ENCODE data around the gene GPLD1. TPM values are rescaled to one million over a fixed set of nuclear protein-coding genes. Genes with fewer than 3 reads are reported as not detected.
"Not testable (repeated sequence)": the region's sequence is repeated elsewhere in the genome, so short reads cannot be mapped to it uniquely, and the experiment has no call there.

GPLD1 gene
- total RNA-seq, 1 donor from 2014 or later, result 0.48 TPM

DNA sequence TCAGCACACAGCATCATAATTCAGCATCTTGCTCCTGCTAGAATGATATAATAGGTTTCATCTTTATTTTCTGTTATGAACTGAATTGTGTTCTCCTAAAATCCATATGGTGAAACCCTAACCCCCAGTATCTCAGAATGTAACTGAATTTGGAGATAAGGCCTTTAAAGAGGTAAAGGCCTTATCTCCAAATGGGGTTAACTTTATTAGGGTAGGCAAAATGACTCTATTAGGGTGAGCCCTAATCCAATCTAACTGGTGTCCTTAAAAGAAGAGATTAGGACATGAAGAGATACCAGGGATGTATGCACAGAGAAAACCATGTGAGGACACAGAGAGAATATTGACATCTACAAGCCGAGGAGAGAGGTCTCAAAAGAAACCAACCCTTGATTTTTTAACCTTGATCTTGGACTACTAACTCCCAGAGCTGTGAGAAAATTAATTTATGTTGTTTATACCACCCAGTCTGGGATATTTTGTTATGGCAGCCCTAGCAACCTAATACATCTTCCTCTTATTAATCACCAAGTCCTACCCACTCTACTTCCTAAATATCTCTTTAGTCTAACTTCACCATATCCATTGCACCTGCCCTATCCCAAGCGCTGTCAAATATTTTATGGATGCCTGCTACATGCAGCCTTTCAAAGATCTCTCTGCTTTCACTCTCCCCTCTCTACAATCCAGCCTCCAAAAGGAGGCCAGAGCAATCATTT is 95.2 kb downstream of the GPLD1 start:
- Mint-ChIP-seq H3K27me3 (ENCODE audit: low read depth) (peaks cover 13% of the 10 kb centered on the region), H3K4me1 (ENCODE audit: low read depth) (peaks cover 1% of the 10 kb centered on the region), H3K27ac (no peak overlapping the region), H3K36me3 (ENCODE audit: low read depth) (no peaks in the 10 kb centered on the region), H3K4me3 (ENCODE audit: low read depth) (no peak overlapping the region), H3K9me3 (no peaks in the 10 kb centered on the region)
- intact Hi-C loops (cut with micrococcal nuclease), result no loop called here
- DNase-seq (ENCODE audit: low spot score), result no peak

DNA sequence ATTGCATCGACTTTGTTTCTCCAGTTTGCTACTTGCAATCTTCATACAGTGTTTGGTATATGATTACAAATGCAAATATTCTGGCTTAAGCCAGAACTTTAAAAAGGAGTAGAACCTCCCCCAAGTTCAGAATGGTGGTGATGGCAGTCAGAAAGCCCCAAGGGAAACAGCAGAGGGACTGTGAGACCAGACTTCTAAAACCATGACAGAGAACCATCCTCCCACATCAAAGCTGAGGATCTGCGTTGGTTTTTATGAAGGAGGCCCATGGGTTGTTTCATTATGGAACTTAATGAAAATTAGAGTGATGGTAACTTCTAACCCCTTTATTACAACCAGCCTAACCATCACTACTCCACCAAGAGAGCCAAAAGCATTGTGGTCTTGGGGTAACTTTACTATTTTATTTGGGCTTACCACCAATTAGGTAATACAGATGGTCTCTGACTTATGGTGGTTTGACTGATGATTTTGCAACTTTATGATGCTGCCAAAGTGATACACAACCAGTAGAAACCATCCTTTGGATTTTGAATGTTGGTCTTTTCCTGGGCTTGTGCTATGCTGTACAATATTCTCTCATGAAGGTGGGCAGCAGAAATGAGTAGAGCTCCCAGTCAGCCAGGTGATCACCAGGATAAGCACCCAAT is 97.5 kb downstream of the GPLD1 start:
- Mint-ChIP-seq H3K27ac (no peak overlapping the region), H3K36me3 (ENCODE audit: low read depth) (no peaks in the 10 kb centered on the region), H3K9me3 (no peaks in the 10 kb centered on the region), H3K4me1 (ENCODE audit: low read depth) (peaks cover 1% of the 10 kb centered on the region), H3K4me3 (ENCODE audit: low read depth) (no peak overlapping the region), H3K27me3 (ENCODE audit: low read depth) (peaks cover 6% of the 10 kb centered on the region)
- DNase-seq (ENCODE audit: low spot score), result no peak
- intact Hi-C loops (cut with micrococcal nuclease), result no loop called here

DNA sequence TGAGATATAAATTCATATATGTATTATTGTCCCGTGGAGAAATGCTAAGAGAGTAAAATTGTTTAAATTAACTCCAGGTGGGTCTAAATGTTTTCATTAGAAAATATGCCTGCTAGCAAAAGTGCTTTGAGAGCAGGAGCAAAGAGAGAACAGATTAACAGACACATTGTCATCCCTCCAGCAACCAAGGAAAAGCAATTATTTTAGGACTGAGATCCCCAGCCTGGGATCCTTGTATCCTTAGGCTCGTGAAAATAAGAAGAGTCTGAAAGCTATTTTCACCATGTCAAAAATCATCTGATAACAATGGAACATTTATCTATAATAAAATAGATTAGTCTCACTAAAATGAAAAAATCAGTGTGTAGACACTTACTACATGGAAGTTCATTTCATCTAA is 98.2 kb downstream of the GPLD1 start:
- Mint-ChIP-seq H3K27ac (no peak overlapping the region), H3K36me3 (ENCODE audit: low read depth) (no peaks in the 10 kb centered on the region), H3K4me3 (ENCODE audit: low read depth) (no peak overlapping the region), H3K9me3 (no peaks in the 10 kb centered on the region), H3K27me3 (ENCODE audit: low read depth) (peaks cover 2% of the 10 kb centered on the region), H3K4me1 (ENCODE audit: low read depth) (peaks cover 1% of the 10 kb centered on the region)
- intact Hi-C loops (cut with micrococcal nuclease), result no loop called here
- DNase-seq (ENCODE audit: low spot score), result no peak

DNA sequence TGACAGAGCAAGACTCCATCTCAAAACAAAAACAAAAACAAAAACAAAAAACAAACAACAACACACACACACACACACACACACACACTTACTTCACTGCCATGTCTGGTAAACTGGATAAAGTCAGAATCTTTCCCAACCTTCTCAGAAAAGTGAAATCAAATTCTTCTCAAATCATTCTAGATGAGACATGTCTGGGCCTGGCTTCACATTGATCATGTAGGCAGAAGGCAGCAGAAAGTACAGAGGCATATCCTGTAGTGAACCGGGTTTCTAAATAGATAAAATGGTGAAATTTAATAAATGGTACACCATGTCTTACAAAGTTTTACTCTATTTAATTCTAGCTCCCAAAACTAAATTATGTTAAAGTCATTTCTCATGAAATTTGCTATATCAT is 101.6 kb downstream of the GPLD1 start:
- DNase-seq (ENCODE audit: low spot score), result no peak
- Mint-ChIP-seq H3K4me1 (ENCODE audit: low read depth) (peaks cover 1% of the 10 kb centered on the region), H3K9me3 (no peaks in the 10 kb centered on the region), H3K27me3 (ENCODE audit: low read depth) (peaks cover 5% of the 10 kb centered on the region), H3K36me3 (ENCODE audit: low read depth) (no peaks in the 10 kb centered on the region), H3K4me3 (ENCODE audit: low read depth) (no peak overlapping the region), H3K27ac (no peak overlapping the region)
- intact Hi-C loops (cut with micrococcal nuclease), result no loop called here

DNA sequence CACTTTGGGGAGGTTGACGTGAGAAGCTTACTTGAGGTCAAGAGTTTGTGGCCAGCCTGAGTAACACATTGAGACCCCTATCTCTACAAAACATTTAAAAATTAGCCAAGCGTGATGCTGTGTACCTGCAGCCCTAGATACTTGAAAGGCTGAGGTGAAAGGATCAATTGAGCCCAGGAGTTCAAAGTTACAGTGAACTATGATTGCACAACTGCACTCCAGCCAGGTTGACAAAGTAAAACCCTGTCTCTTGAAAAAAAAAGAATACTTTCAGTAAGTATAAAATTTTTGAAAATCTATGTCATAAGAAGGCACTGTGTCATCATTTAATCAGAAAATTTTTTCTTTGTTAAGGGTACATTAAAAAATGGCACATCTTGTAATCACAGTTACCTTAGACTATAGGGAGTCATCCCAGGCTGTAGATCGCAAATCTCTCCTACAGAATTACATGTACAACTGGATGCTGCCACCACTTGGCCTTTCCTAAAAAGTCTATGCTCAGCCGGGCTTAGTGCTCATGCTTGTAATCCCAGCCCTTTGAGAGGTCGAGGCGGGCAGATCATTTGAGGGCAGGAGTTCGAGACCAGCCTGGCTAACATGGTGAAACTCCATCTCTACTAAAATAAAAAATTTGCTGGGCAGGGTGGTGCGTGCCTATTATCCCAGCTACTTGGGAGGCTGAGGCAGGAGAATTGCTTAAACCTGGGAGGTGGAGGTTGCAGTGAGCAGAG is 103.7 kb downstream of the GPLD1 start:
- H3K4me1 Mint-ChIP-seq (ENCODE audit: low read depth), result no peaks in the 10 kb centered on the region
- no peak for DNase-seq (ENCODE audit: low spot score)
- no peak overlapping the region for H3K27ac Mint-ChIP-seq
- peaks cover 7% of the 10 kb centered on the region for H3K27me3 Mint-ChIP-seq (ENCODE audit: low read depth)
- H3K36me3 Mint-ChIP-seq (ENCODE audit: low read depth), result no peaks in the 10 kb centered on the region
- H3K4me3 Mint-ChIP-seq (ENCODE audit: low read depth), result no peak overlapping the region
- H3K9me3 Mint-ChIP-seq, result no peaks in the 10 kb centered on the region
- intact Hi-C loops (cut with micrococcal nuclease), result no loop called here

DNA sequence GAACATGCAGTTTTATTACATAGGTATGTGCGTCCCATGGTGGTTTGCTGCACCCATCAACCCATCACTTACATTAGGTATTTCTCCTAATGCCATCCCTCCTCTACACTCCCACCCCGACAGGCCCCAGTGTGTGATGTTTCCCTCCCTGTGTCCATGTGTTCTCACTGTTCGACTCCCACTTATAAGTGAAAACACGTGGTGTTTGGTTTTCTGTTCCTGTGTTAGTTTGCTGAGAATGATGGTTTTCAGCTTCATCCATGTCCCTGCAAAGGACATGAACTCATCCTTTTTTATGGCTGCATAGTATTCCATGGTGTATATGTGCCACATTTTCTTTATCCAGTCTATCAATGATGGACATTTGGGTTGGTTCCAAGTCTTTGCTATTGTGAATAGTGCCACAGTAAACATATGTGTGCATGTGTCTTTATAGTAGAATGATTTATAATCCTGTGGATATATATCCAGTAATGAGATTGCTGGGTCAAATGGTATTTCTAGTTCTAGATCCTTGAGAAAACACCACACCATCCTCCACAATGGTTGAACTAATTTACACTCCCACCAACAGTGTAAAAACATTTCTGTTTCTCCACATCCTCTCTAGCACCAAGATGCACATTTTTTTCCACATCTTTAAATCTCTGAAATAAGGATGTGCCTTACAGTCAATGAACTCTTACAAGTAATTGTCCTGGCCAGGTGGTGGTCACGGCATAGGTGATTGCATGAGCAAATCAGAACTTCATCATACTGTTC is 104.8 kb downstream of the GPLD1 start:
- H3K27me3 Mint-ChIP-seq (ENCODE audit: low read depth); H3K4me3 Mint-ChIP-seq (ENCODE audit: low read depth); H3K36me3 Mint-ChIP-seq (ENCODE audit: low read depth); intact Hi-C loops (cut with micrococcal nuclease); H3K9me3 Mint-ChIP-seq; DNase-seq (ENCODE audit: low spot score); H3K27ac Mint-ChIP-seq; H3K4me1 Mint-ChIP-seq (ENCODE audit: low read depth): not testable (repeated sequence)

DNA sequence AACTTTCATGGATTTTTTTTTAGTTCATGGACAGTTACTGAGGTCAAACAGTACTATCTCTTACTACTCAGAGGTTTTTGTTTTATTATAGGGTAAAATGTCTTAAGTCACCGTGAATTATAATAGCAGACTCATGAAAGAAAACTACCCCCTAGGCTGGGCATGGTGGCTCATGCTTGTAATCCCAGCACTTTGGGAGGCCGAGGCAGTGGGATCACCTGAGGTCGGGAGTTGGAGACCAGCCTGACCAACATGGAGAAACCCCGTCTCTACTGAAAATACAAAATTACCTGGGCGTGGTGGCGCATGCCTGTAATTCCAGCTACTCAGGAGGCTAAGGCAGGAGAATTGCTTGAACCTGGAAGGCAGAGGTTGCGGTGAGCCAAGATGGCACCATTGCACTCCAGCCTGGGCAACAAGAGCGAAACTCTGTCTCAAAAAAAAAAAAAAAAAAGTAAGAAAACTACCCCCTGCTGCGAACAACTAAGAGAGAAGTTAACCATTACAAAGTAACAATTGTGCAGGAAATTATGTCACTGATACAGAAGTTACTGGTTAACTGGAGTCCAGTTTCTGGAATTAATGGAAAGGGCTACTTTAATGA is 106.4 kb downstream of the GPLD1 start:
- H3K27me3 Mint-ChIP-seq (ENCODE audit: low read depth), result peaks cover 10% of the 10 kb centered on the region
- H3K4me3 Mint-ChIP-seq (ENCODE audit: low read depth); DNase-seq (ENCODE audit: low spot score); H3K4me1 Mint-ChIP-seq (ENCODE audit: low read depth); H3K36me3 Mint-ChIP-seq (ENCODE audit: low read depth); intact Hi-C loops (cut with micrococcal nuclease); H3K9me3 Mint-ChIP-seq; H3K27ac Mint-ChIP-seq: not testable (repeated sequence)

DNA sequence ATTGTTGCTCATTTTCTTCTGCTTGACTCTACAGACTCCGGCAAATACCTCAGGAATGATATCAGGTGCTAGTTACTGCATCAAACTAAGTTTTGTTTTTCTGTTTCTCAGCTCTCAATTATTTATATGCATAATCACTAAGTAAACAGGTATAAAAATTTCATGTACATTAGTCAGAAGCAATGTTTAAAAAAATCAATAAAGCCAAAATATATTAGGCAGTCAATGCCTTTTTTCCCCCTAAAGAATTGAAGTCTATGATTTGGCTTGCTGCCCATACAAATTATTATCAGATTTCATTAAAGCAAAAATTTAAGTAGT is 107.2 kb downstream of the GPLD1 start:
- Mint-ChIP-seq H3K9me3 (no peaks in the 10 kb centered on the region), H3K36me3 (ENCODE audit: low read depth) (no peaks in the 10 kb centered on the region), H3K27me3 (ENCODE audit: low read depth) (peaks cover 8% of the 10 kb centered on the region), H3K4me1 (ENCODE audit: low read depth) (no peaks in the 10 kb centered on the region), H3K27ac (no peak overlapping the region), H3K4me3 (ENCODE audit: low read depth) (no peak overlapping the region)
- intact Hi-C loops (cut with micrococcal nuclease), result no loop called here
- no peak for DNase-seq (ENCODE audit: low spot score)

DNA sequence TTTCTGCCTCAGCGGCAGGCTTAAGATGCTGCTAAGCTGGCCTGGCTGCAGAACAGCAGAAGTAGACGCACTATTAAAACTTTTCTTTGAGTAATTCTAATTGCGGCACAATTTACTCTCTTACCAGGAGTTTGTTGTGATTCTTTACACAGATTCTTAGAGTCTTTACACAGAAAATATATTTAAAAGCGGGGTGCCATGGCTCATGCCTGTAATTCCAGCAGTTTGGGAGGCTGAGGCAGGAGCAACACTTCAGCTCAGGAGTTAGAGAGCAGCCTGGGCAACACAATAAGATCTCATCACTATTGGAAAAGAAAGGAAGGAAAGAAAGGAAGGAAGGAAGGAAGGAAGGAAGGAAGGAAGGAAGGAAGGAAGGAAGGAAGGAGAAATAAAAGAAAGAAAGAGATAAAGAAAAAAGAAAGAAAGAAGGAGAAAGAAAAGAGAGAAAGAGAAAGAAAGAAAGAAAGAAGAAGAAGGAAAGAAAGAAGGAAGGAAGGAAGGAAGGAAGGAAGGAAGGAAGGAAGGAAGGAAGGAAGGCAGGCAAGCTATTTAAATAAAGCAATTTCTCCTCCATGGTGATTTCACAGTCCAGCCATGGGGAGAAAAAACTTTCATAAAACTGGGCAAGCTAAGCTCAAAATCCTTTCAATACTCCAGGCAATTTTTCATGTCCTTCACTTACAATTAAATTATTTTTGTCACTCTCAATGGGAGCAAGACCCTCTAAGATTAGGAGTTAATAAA is 107.7 kb downstream of the GPLD1 start:
- intact Hi-C loops (cut with micrococcal nuclease), result no loop called here
- H3K4me3 Mint-ChIP-seq (ENCODE audit: low read depth), result no peak overlapping the region
- H3K27me3 Mint-ChIP-seq (ENCODE audit: low read depth), result peaks cover 10% of the 10 kb centered on the region
- DNase-seq (ENCODE audit: low spot score), result no peak
- H3K27ac Mint-ChIP-seq, result no peak overlapping the region
- H3K9me3 Mint-ChIP-seq, result no peaks in the 10 kb centered on the region
- H3K36me3 Mint-ChIP-seq (ENCODE audit: low read depth), result no peaks in the 10 kb centered on the region
- H3K4me1 Mint-ChIP-seq (ENCODE audit: low read depth), result no peaks in the 10 kb centered on the region

DNA sequence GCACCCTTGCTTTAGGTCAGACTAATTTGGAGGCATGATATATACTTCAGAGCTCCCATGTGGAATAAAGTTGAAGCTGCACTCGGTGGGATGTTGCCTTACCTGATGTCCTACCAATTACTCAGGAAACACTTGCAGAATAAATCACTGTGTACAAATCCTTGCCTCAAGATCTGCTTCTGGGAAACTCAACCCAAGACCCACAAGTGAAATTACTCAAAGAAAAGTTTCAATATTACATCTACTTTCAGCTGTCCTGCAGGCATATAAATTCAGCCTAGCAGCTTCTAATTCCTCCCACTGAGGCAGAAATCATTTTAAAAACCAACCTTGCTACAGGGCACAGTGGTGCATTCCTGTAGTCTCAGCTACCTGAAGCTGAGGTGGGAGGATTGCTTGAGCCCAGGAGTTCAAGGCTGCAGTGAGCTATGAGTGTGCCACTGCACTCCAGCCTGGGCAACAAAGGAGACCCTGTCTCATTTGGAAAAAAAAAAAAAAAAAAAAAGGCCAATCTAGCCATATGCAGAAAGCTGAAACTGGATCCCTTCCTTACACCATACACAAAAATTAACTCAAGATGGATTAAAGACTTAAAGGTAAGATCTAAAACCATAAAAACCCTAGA is 110.8 kb downstream of the GPLD1 start:
- Mint-ChIP-seq H3K36me3 (ENCODE audit: low read depth) (no peaks in the 10 kb centered on the region), H3K4me1 (ENCODE audit: low read depth) (no peaks in the 10 kb centered on the region), H3K27me3 (ENCODE audit: low read depth) (peaks cover 7% of the 10 kb centered on the region), H3K9me3 (no peaks in the 10 kb centered on the region), H3K27ac (no peak overlapping the region), H3K4me3 (ENCODE audit: low read depth) (no peak overlapping the region)
- DNase-seq (ENCODE audit: low spot score), result no peak
- intact Hi-C loops (cut with micrococcal nuclease), result no loop called here

All from activated T-helper 2 cell treated with anti-CD3 and anti-CD28 coated beads, Interferon-gamma antibody, Interleukin-2, Interleukin-4, amounts not matched to agents 10 μg/mL and 5 μg/mL and 100 μg/mL, durations not matched to agents 14 hours and 24 hours and 36 hours (primary cell).